RWPE1 (cell line): ENCODE results near the gene ST3GAL3.

ENCODE experiments used
- CTCF ChIA-PET: fragments of 350-600 bp; sonication (Branson Sonifier 250); formaldehyde crosslinking; extraction: SDS; loops from one replicate; lab custom pipeline; 2021; lab: Yijun Ruan, JAX
- POLR2A ChIA-PET: fragments of 400-600 bp; formaldehyde crosslinking; extraction: SDS; loops from one replicate; lab custom pipeline; 2020; ENCODE audit warnings: antibody characterized with exemption; ENCODE audit not compliant: low non-redundant PET; lab: Yijun Ruan, JAX
- DNase-seq: peaks from one replicate; pipeline ENCODE4 v3.0.0; 2012; ENCODE audit warnings: low spot score
- H3K27ac ChIP-seq: fragments of 450-650 bp; 2 replicates; pipeline ENCODE4 v1.5.1; 2017
- TF ChIP-seq, protein P1 (sequence below): fragments of 450-650 bp; conservative IDR thresholded peaks from 2 replicates; pipeline ENCODE4 v1.5.1; 2017; ENCODE audit warnings: low read depth, mild to moderate bottlenecking

Gene ST3GAL3

DNA sequence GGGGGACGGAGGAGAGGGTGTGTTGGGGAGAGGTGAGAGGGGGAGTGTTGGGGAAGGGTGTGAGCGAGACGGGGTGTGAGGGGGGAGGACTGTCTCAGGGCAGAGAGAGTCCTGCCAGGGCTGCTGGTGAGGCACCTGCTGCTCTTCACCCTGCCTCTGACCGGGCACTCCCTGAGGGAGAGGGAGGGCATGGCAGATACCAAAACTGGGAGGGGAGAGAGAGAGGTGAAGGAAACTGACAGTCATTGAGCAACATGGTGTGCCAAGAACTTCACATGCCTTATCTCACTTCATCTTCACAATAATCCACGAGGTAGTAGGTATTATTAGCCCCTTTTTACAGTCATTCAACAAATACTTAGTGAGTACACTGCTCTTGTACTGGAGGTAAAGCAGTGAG is 164.9 kb downstream of the ST3GAL3 start:
- CTCF ChIA-PET = no interaction called here
- TF ChIP-seq, protein P1, sequence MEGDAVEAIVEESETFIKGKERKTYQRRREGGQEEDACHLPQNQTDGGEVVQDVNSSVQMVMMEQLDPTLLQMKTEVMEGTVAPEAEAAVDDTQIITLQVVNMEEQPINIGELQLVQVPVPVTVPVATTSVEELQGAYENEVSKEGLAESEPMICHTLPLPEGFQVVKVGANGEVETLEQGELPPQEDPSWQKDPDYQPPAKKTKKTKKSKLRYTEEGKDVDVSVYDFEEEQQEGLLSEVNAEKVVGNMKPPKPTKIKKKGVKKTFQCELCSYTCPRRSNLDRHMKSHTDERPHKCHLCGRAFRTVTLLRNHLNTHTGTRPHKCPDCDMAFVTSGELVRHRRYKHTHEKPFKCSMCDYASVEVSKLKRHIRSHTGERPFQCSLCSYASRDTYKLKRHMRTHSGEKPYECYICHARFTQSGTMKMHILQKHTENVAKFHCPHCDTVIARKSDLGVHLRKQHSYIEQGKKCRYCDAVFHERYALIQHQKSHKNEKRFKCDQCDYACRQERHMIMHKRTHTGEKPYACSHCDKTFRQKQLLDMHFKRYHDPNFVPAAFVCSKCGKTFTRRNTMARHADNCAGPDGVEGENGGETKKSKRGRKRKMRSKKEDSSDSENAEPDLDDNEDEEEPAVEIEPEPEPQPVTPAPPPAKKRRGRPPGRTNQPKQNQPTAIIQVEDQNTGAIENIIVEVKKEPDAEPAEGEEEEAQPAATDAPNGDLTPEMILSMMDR = no peak
- no peak overlapping the region for H3K27ac ChIP-seq
- POLR2A ChIA-PET = no interaction called here
- DNase-seq = no peak

DNA sequence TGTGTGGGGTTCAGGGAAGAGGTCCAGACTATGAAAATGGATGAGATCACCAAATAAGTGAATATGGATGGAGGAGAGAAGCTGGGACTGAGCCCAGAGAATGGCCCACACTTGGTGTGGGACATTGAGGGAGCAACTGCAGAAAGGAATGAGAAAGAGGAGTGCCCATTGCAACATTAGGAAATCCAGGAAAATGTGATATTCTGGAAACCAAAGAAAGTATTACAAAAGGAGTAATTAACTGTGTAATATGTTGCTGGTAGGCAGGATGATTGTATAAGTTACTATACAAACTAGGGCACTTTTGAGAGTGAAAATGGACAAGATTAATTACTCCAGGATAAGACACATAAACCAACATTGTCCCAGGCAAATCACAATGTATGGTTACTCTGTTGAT is 166.5 kb downstream of the ST3GAL3 start:
- POLR2A ChIA-PET = no interaction called here
- no peak for DNase-seq
- no peak overlapping the region for H3K27ac ChIP-seq
- CTCF ChIA-PET = no interaction called here
- TF ChIP-seq, protein P1 = no peak

DNA sequence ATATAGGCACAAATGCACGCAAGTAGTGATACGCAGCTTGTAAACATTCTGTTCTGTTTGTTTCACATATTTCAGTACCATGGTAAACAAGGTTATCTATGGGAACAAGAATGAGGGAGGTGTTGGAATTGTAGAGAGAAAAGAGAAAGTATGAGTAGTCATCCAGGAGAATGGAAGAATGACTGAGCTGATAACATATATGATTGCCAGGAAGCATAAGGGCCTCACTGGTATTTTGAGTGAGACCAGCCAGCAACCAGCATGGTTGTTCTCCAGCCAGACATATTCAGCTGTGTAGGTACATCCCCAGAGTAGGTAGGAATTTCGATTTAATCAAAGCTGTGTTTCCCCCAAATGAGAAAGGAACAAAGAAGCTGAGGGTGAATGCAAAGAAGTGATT is 167.4 kb downstream of the ST3GAL3 start:
- ChIA-PET POLR2A (no interaction called here), CTCF (no interaction called here)
- TF ChIP-seq, protein P1 = no peak
- DNase-seq = no peak
- no peak overlapping the region for H3K27ac ChIP-seq

DNA sequence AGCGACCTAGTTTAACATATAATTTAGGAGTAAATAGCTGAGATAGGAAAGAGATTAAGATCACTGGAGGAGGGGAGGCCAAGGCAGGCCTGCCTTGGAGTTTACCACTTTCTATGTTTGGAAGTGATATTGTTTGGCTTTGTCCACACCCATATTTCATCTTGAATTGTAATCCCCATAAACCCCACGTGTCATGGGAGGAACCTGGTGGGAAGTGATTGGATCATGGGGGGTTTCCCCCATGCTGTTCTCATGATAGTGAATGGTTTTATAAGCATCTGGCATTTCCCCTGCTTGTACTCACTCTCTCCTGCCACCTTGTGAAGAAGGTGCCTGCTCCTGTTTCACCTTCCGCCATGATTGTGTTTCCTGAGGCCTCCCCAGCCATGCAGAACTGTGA is 168.0 kb downstream of the ST3GAL3 start:
- ChIA-PET CTCF (interaction anchor here (0.5 kb wide), 1 partner anchor 219 kb away, joined by 5 read pairs; no protein-coding TSS in a partner anchor), POLR2A (no interaction called here)
- no peak for DNase-seq
- H3K27ac ChIP-seq = no peak overlapping the region
- TF ChIP-seq, protein P1 = no peak

DNA sequence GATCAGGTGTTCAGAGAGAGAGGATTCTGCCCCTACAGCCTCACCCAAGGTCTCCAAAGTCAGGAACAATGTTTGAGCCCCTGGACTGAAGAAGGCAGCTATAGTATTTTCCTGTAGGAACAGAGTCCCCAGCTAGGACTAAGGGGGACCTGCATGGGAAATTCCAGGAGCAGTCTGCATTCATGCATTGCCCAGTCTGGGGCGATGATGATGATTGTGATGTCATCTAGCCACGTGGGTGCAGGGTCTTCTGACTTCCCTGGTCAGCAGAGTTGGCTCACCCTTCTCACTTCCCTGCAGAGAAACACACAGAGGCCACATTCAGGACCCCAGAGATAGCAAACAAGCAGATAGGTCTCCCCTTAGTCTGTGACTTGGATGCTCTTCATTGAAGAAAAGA is 169.8 kb downstream of the ST3GAL3 start:
- TF ChIP-seq, protein P1 = no peak
- ChIA-PET POLR2A (no interaction called here), CTCF (interaction anchor here (1.4 kb wide), 1 partner anchor 114 kb away, joined by 3 read pairs; no protein-coding TSS in a partner anchor)
- H3K27ac ChIP-seq = no peak overlapping the region
- DNase-seq = no peak

DNA sequence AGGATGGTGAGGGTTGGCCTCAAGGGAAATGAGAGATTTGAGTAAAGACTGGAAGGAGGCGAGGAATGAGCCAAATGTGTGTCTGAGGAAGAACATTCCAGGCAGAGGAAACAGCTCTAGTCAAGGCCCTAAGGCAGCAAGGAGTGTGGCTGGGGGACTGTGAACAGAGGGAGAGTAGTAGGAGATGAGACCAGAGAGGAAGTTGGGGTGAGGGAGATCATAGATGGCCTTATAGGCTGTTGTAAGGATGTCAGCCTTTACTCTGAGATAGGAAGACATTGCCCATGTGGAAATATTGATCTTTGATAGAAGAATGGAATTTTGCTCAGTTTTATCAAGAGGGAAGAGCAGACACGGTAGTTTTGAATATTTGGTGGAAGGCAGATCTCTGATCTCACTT is 171.1 kb downstream of the ST3GAL3 start:
- H3K27ac ChIP-seq = no peak overlapping the region
- POLR2A ChIA-PET = no interaction called here

More for the DNA sequence above, 171.1 kb downstream of the ST3GAL3 start:
- DNase-seq = no peak
- TF ChIP-seq, protein P1 = no peak
- CTCF ChIA-PET = no interaction called here
